Bronchial epithelial cell (primary cell): ENCODE data around the gene GLIS1. TPM values are rescaled to one million over a fixed set of nuclear protein-coding genes. Genes with fewer than 3 reads are reported as not detected.

Experiments
- DNase-seq: peaks from one replicate; pipeline ENCODE4 v3.0.0-alpha.2; 2010; ENCODE audit warnings: low read depth
- FAIRE-seq: peaks from 2 replicates; lab custom pipeline; 2011; peaks lifted over from hg19 to GRCh38; lab: Jason Lieb, UNC
- H3K27me3 ChIP-seq: 2 replicates; pipeline ENCODE4 v1.5.1; 2011; ENCODE audit warnings: low read length; ENCODE audit not compliant: control insufficient read depth, insufficient read depth
- H3K36me3 ChIP-seq: 2 replicates; pipeline ENCODE4 v1.5.1; 2011; ENCODE audit warnings: low read length; ENCODE audit not compliant: control insufficient read depth, insufficient read depth
- H3K4me3 ChIP-seq: 2 replicates; pipeline ENCODE4 v1.5.1; 2011; ENCODE audit warnings: mild to moderate bottlenecking, low read depth, low read length, control low read depth
- CTCF ChIP-seq: IDR thresholded peaks from 2 replicates; pipeline ENCODE4 v1.5.1; 2011; ENCODE audit warnings: mild to moderate bottlenecking, moderate library complexity, low read length, control low read depth, inconsistent platforms; ENCODE audit not compliant: insufficient read depth, severe bottlenecking
- total RNA-seq: library from RNA; depleted of rRNA; stranded (reverse); fragments of >200 nt; gene quantifications from 2 replicates; pipeline ENCODE4 v1.2.1, GENCODE V29; 2014

The GLIS1 gene
- total RNA-seq, 1 donor from 2014 or later = under 0.01 TPM

- H3K4me3 ChIP-seq = no peak overlapping the region
- no peak for DNase-seq
- no peaks in the 10 kb centered on the region for H3K36me3 ChIP-seq
- no peaks in the 10 kb centered on the region for H3K27me3 ChIP-seq
- FAIRE-seq = no peak
- TF ChIP-seq CTCF = no peak
Measured at GRCh38 chr1:53572815-53573173, 166.2 kb downstream of the GLIS1 start.

DNA sequence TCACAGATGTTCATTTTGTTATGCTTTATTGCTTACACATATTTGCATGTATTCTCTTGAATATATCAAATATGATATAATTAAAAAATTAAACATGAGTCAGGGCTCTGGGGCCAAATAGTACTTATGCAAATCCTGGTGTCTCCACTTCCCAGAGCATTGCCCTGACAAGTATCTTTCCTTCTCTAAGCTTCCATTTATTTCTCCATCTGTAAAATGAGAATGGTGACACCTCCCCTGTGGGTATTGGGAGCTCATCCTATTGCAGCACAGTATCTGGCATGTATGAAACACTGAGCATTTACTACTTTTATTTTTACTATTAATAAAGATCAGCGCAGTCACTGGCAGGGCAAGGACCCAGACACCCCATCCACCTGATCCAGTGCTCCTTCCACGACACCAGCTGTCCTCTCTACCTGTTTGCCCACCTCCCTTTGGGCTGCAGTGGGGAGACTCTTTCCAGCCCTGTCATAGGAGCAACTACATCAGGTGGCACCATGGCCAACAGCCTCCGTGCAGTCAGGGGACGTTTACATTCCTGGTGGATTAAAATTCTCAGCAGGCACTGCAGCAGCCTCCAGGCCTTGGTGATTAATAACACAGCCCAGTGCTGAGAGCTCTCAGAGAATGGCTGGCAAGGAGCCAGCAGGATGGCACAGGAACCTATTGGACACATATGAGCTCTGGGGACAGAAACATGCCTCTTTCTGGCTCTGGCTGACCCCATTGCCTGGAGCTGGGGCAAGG, 166.7 kb downstream of the GLIS1 start:
- no peaks in the 10 kb centered on the region for H3K36me3 ChIP-seq
- H3K27me3 ChIP-seq = no peaks in the 10 kb centered on the region
- TF ChIP-seq CTCF = no peak
- peak; percentile 78 for DNase-seq
- H3K4me3 ChIP-seq = no peak overlapping the region
- FAIRE-seq = peak; percentile 75

DNA sequence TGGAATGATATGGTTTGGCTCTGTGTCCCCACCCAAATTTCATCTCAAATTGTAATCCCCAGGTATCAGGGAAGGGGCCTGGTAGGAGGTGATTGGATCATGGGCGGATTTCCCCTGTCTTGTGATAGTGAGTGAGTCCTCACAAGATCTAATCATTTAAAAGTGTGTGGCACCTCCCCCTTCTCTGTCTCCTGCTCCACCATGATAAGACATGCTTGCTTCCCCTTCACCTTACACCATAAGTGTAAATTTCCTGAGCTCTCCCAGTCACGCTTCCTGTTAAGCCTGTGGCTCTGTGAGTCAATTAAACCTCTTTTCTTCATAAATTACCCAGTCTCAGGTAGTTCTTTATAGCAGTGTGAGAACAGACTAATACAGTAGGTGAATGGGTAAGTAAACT, 170.4 kb downstream of the GLIS1 start:
- DNase-seq (no peak), FAIRE-seq (no peak)
- TF ChIP-seq CTCF = no peak
- H3K4me3 ChIP-seq = no peak overlapping the region
- no peaks in the 10 kb centered on the region for H3K36me3 ChIP-seq
- H3K27me3 ChIP-seq = no peaks in the 10 kb centered on the region

DNA sequence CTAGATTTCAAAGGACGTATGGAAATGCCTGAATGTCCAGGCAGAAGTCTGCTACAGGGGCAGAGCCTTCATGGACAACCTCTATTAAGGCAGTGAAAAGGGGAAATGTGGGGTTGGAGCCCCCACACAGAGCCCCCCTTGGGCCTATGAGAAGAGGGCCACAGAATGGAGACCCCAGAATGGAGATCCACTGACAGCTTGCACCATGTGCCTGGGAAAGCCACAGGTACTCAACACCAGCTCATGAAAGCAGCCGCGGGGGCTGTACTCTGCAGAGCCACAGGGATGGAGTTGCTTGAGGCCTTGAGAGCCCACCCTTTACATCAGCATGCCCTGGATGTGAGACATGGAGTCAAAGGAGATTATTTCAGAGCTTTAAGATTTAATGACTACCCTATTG, 171.1 kb downstream of the GLIS1 start:
- FAIRE-seq (no peak), DNase-seq (no peak)
- H3K4me3 ChIP-seq = no peak overlapping the region
- TF ChIP-seq CTCF = no peak
- peaks cover 2% of the 10 kb centered on the region for H3K27me3 ChIP-seq
- H3K36me3 ChIP-seq = no peaks in the 10 kb centered on the region

GRCh38 chr1:53567450-53567849, 171.5 kb downstream of the GLIS1 start:
- FAIRE-seq = no peak
- Histone ChIP-seq H3K4me3 (no peak overlapping the region), H3K36me3 (no peaks in the 10 kb centered on the region), H3K27me3 (peaks cover 2% of the 10 kb centered on the region)
- no peak for DNase-seq
- TF ChIP-seq CTCF = no peak

DNA sequence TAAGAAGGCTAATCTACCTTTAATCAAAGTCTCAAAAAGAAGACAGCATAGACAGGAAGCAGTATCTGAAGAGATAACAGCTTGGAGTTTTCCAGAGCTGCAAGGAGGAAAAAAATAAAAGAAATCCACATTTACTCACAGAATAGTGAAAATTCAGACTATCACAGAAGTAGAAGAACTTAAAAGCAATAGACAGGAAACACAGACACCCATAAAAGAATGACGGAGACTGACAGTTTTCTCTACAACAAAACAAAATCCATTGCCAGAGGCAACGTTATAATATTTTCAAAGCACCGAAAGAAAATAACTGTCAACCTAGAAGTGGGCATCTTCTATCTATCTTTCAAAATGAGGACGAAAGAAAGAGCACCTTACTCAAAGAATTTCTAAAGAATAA, 175.4 kb downstream of the GLIS1 start:
- Histone ChIP-seq H3K4me3 (no peak overlapping the region), H3K36me3 (no peaks in the 10 kb centered on the region), H3K27me3 (peaks cover 2% of the 10 kb centered on the region)
- DNase-seq (no peak), FAIRE-seq (no peak)
- no peak for TF ChIP-seq CTCF
